GM21360 (cell line): ENCODE data around the gene HTD2.
A peak's percentile ranks its signal among the peaks of the same experiment; 100 is the strongest.

Source experiments
- ATAC-seq: cut with Tn5 transposase; IDR thresholded peaks from one replicate; pipeline ENCODE4 v1.9.1; 2021; ENCODE audit warnings: mild to moderate bottlenecking, moderate library complexity; ENCODE audit not compliant: unreplicated experiment

HTD2 gene

GRCh38 chr3:58355179-58355578 is 48.9 kb downstream of the HTD2 start:
- peak; percentile 57 for ATAC-seq

GRCh38 chr3:58356054-58356453 is 49.7 kb downstream of the HTD2 start:
- ATAC-seq = no peak

- ATAC-seq = no peak
Observed at GRCh38 chr3:58357402-58357801, 51.1 kb downstream of the HTD2 start.

GRCh38 chr3:58358092-58358491 is 51.8 kb downstream of the HTD2 start:
- no peak for ATAC-seq

- no peak for ATAC-seq
Observed at GRCh38 chr3:58358808-58359207, 52.5 kb downstream of the HTD2 start.

- ATAC-seq = no peak
Observed at GRCh38 chr3:58359621-58360020, 53.3 kb downstream of the HTD2 start.

- ATAC-seq = no peak
Observed at GRCh38 chr3:58361866-58362265, 55.5 kb downstream of the HTD2 start.

GRCh38 chr3:58366699-58367098 is 60.4 kb downstream of the HTD2 start:
- ATAC-seq = no peak

- no peak for ATAC-seq
Observed at GRCh38 chr3:58369038-58369437, 62.7 kb downstream of the HTD2 start.
